GM10847 (cell line): ENCODE measurements around the gene POLR1B.

ENCODE experiments used
- POLR2A ChIP-seq: IDR thresholded peaks from 2 replicates; pipeline ENCODE4 v1.6.1; 2011; ENCODE audit not compliant: insufficient read length; ENCODE audit errors: extremely low read depth

Gene POLR1B

DNA sequence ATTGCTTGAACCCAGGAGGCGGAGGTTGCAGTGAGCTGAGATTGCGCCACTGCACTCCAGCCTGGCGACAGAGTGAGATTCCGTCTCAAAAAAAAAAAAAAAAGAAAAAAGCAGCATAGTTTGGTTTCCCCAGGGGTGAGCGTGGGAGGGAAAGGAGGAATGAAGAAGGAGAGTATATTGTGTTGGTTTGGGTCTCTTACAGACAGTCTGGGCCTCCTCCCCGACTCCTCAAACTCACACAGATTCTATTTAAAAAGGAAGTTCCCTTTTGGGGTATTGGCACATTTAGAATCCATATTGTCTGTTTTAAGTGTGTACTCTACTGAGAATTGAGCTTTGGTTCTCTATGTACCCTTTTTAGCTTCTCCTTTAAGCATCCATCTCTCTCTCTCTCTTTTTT is 76.1 kb downstream of the POLR1B start:
- TF ChIP-seq POLR2A: no peak

DNA sequence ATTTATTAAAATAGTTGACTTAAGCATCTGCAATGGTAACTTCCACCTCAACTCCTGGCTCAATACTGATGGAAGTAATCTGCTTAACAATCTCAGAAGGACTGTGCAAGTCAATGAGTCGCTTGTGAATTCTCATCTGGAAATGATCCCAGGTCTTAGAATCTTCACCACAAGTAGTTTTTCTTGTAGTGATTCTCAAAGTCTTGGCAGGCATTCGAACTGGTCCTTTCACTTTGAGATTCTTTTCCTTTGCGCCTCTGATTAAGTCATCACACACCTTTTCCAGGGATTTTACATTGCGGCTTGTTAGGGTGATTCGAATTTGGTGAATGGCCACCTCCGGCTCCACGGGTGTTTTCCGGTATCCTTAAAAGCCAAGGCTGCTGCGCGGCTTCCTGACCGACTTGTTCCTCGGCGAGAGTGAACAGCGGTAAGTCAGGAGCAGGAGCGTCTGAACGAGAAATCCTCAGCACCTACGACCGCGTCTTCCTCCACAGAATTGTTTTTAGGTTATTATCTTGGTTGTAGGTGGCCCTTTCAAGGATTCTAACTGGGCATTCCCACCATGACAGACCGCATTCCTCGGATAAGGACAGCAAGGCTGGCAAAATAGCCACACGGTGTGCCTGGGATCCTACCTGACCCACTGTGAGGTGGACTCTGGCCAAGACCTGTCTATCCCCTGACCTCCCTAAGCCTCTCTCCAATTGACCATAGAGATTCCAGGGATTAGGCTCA is 79.7 kb downstream of the POLR1B start:
- no peak for TF ChIP-seq POLR2A

DNA sequence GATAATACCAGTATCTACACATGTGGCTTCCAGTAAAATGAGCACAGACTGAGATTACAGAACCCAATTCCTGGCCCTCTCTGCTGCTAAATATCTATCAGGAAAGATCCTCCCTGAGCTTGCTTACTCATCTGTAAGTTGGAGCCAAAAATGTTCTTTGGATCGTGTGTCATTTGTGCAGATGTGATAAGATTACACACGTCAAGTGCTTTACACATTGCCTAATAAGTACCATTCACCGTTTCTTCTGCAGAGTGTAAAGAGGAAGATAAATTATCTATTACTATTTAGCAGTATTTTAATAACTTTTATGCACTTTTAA is 80.2 kb downstream of the POLR1B start:
- TF ChIP-seq POLR2A: no peak

GRCh38 chr2:112623913-112624777 is 81.9 kb downstream of the POLR1B start:
- no peak for TF ChIP-seq POLR2A

- TF ChIP-seq POLR2A: no peak
Measured at GRCh38 chr2:112625474-112626114, 83.3 kb downstream of the POLR1B start.

- no peak for TF ChIP-seq POLR2A
Measured at GRCh38 chr2:112626604-112627059, 84.4 kb downstream of the POLR1B start.
